Fibroblast of mammary gland (primary cell): ENCODE data around the gene TECR.

Experiments used
- DNase-seq: peaks from one replicate; pipeline ENCODE4 v3.0.0-alpha.2; 2010; ENCODE audit warnings: low read depth
- H3K4me3 ChIP-seq: 2 replicates; pipeline ENCODE4 v1.5.1; 2011; ENCODE audit warnings: low read depth, mild to moderate bottlenecking, low read length, moderate library complexity; ENCODE audit not compliant: control insufficient read depth
- CTCF ChIP-seq: conservative IDR thresholded peaks from 2 replicates; pipeline ENCODE4 v1.5.1; 2011; ENCODE audit warnings: low read depth, low read length, inconsistent platforms; ENCODE audit not compliant: control insufficient read depth, insufficient read depth

Gene TECR

GRCh38 chr19:14553042-14553938 lies 23.9 kb downstream of the TECR start:
- TF ChIP-seq CTCF: no peak
- no peak overlapping the region for H3K4me3 ChIP-seq
- DNase-seq: no peak

GRCh38 chr19:14553939-14554243 lies 24.5 kb downstream of the TECR start:
- DNase-seq: no peak
- no peak for TF ChIP-seq CTCF
- no peak overlapping the region for H3K4me3 ChIP-seq

- no peak for TF ChIP-seq CTCF
- H3K4me3 ChIP-seq: no peak overlapping the region
- no peak for DNase-seq
These were observed 25.0 kb downstream of the TECR start for GRCh38 chr19:14554382-14554812.

GRCh38 chr19:14555918-14556661 lies 26.7 kb downstream of the TECR start:
- no peak overlapping the region for H3K4me3 ChIP-seq
- TF ChIP-seq CTCF: no peak
- peak; percentile 24 for DNase-seq

- H3K4me3 ChIP-seq: no peak overlapping the region
- peak; percentile 89 for TF ChIP-seq CTCF
- DNase-seq: peak; percentile 80
These were observed 27.3 kb downstream of the TECR start for GRCh38 chr19:14556662-14557188.

- H3K4me3 ChIP-seq: no peak overlapping the region
- no peak for TF ChIP-seq CTCF
- DNase-seq: no peak
These were observed 29.1 kb downstream of the TECR start for GRCh38 chr19:14558370-14559066.
